CMK (cell line): ENCODE data around the gene RRP1.

Experiments used
- DNase-seq: peaks from one replicate; pipeline ENCODE4 v3.0.0-alpha.2; 2010; ENCODE audit warnings: low read depth

RRP1 gene

GRCh38 chr21:43758811-43759210, 30.6 kb upstream of the RRP1 start:
- no peak for DNase-seq

DNA sequence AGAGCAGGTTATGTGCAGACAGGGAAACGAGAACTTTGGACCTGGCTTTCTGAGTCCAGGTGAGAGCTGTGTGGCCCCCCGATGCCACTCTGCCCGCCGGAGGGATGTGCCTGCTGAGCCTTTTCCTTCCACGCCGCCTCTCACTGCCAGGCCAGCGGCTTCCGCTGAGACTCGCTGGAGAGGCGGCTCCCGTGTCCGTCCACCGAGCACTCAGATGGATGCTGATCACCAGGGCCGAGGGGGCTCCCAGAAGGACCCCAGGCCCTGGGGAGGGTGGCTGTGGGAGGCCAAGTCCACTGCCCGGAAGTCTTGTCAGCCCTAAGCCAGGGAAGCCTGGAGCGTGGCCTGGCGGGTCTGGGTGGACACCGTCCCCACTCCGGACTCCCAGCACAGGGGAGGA, 29.7 kb upstream of the RRP1 start:
- DNase-seq: no peak

DNA sequence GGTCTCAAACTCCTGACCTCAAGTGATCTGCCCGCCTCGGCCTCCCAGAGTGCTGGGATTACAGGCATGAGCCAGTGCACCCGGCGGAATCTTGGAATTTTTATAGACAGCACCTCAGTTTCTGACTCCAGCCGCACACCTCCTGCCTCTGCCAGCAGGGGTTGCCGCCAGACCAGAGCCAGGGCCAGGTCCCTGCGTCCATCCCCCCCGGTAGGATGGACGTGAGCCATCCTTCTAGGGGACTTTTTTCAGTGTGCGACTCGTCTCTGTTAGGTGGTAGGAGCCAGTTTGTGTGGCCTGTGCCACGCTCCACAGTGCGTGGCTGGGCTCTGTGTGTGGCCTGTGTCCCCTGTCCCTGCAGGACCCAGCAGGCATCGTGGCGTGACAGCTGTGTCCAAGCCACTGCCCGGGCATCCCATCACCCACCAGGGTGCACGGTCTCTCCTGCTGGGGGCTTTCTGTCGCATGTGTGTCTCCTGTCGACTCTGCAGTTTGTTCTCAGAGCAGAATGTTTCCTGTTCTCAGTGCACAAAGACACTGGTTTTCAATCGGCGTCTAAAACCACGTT, 28.9 kb upstream of the RRP1 start:
- no peak for DNase-seq

DNA sequence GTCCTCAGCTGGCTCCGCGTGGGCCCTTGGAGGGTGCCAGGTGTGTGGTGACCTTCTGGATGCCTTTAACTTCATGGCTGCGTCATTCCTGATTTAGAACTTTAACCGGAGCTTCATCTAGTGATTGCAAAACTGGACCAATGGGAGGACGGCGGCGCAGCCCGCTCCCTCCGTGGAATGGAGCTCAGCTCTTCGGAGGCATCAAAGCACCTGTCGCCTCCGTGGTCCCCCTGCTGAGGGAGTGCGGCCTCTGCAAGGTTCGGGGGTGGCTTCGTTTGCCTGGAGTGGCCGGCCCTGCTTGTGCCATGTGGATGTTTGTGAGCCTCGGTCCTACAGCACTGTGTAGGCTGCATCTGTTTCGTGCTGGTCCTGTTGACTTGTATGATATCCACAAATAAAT, 27.5 kb upstream of the RRP1 start:
- no peak for DNase-seq

DNA sequence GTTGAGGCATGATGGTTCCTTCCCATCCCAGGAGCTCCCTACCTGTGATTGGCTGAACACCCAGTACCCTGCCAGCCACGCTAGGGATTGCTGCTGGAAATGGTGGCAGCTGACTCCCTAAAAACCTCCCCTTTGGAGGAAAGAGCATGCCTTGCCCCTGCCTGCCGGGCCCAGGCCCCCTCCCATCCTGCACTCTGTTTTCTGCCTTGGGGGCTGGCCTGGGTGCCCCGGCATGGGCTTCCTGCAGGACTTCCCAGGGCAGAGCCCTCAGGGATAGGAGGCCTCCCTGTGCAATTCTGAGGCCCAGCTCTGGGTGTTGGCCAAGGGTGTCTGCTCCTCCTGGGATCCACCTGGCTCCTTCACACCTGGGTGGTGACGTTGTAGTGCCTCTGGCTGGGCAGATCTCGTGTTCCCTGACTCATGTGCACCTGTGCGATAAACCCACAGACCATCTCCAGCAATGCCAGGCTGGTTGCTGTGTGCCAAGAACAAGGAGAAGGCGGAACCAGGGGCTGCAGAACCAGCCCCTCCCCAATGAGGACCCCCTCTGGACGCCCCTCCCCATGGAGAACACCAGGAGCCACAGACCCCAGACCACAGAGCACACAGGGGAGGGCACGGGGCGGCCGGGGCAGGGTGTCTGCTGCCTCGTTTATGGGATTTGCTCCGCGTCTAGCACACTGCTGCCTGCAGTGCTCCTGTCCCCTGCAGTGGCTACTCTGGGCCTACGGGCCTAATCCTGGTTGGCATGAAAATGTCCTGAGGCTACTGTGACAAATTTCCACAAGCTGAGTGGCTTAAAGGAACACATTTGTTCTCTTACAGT, 26.9 kb upstream of the RRP1 start:
- no peak for DNase-seq

DNA sequence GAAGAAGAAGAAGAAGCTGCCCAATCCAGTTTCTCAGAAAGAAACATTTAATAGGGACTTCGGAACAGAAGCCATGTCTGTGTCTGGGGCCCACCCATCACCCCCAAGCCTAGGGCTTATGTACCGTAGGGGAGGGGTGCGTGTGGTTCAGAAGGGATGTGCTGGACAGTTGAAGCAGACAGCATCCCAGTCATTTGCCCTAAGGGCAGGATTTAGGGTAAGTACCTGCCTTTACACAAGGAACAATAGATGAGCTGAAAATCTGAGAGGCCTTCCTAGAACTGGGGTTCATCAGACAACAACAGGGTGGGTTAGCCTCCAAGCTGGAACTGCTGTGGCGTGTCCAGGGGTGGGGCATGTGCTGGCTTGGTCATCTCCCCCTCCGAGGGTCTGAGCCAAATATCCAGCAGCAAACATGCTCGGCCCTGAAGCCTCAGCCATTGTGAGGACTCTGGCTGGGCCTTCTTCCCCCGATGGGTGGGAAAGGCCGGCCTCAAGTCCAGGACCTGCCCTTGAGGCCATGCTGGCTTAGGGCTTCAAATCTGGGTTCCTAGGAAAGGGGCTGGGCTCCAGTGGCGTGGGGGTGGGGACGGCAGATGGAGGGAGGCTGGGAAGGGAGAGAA, 25.4 kb upstream of the RRP1 start:
- DNase-seq: no peak

- DNase-seq: no peak
Observed at GRCh38 chr21:43764576-43765495, 24.5 kb upstream of the RRP1 start.

DNA sequence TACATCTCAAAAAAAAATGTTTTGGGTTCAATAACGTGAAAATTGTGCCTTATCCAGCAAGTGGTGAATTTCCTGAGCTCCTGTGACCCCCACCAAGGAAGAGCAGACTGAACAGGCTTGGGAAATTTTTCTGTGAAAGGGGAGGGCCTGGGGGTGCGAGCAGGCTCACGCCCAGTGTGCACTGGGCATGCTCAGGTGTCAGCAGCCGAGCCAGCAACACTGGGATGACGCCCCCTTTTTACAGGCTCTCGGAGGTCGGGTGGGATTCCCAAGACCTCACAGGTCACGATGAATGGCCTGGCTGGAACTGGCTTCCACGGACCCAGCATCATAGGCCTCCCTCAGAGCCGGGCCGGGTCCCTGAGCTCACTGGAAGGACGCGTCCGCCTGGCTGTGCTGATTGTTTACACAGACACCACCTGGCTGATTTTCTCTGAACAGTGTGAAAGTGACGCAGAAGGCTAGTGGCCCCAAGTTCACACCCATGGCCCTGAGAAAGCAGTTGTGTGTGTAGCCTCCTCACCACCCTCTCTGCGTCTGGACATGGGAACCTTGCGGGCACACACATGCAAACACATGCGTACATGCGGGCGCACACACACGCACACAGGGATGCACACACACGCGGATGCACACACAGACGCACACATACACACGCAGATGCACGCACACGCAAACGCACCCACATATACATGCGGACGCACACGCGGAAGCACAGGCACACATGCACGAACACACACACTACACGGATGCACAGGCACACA, 22.5 kb upstream of the RRP1 start:
- no peak for DNase-seq

- DNase-seq: no peak
Observed at GRCh38 chr21:43767498-43767983, 21.8 kb upstream of the RRP1 start.

DNA sequence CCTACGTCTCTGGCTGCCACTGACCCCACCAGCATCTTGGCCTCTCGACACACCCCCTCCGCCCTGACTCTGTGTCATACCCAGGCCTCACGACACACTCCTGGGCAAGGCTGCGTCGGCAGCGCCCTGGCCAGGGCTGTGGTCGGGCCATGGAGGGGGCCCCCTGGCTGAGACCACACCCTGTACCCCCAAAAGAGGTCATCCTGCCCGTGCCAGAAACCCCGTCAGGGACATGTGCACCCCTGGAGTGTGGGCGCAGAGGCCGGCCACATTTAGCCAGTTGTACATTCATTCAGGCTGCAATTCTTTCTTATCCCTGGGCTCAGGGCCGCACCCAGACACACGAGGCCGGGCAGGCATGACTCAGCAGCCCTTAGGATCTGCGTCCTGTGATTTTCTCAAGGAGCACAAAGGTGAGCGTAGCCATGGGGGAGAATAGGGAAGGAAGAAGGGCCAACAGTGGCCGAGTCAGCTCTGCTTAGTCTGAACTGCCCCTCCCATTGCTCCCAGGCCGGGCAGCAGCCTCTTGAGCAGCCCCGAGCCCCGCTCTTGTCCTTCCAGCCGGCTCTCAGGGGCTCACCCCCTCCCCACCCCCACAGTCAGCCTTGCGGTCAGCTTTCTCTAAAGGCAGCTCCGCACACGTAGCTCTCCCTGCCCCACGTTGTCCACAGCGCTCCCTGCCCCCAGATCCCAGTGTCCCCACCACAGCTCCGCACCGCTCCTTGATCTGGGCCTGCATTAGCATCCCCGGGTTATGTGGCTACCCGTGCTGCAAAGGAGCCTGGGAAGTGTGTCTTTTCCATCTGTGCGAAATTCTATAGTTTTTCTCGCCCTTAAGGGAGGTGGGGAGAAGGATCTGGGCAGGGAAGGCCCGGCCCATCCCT, 21.2 kb upstream of the RRP1 start:
- DNase-seq: no peak

- no peak for DNase-seq
Observed at GRCh38 chr21:43768868-43769167, 20.6 kb upstream of the RRP1 start.

DNA sequence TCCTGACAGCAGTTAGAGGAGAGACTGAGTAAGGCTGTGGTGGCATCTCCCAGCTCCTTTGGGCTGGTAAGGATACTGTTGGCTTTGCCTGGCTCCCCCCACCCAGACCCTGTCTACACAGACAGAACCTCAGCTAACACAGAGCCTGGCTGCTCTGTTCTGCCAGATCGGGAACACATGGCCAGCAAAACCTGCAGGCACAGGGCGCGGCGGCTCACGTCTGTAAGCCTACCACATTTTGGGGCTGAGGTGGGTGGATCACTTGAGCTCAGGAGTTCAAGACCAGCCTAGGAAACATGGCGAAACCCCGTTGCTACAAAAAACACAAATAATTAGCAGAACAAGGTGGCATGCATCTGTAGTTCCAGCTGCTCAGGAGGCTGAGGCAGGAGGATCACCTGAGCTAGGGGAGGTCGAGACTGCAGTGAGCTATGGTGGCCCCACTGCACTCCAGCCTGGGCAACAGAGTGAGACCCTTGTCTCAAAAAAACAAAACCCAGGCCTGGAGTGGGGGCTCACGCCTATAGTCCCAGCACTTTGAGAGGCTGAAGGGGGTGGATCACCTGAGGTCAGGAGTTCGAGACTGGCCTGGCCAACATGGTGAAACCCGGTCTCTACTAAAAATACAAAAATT, 19.9 kb upstream of the RRP1 start:
- DNase-seq: no peak

- DNase-seq: no peak
Observed at GRCh38 chr21:43770066-43770655, 19.2 kb upstream of the RRP1 start.

DNA sequence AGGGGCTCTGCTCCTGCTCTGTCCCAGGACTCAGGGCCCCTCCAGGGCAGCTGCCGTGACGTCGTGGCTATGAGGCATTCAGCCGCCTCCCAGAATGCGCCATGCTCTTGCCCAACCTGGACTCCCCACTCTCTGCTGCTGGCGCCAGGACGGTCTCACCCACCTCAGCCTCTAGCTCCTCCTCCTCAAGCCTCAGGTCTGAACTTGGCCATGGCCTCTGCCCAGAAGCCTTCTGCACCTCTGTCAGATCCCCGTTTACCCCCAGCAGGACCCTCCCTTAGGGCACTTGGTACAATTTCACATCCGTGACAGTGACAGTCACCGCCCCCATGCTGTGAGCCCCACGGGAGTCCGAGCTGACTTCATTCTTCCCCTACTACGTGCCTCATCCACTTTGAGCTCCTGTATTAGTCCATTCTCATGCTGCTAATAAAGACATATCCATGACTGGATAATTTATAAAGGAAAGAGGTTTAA, 18.1 kb upstream of the RRP1 start:
- DNase-seq: no peak

DNA sequence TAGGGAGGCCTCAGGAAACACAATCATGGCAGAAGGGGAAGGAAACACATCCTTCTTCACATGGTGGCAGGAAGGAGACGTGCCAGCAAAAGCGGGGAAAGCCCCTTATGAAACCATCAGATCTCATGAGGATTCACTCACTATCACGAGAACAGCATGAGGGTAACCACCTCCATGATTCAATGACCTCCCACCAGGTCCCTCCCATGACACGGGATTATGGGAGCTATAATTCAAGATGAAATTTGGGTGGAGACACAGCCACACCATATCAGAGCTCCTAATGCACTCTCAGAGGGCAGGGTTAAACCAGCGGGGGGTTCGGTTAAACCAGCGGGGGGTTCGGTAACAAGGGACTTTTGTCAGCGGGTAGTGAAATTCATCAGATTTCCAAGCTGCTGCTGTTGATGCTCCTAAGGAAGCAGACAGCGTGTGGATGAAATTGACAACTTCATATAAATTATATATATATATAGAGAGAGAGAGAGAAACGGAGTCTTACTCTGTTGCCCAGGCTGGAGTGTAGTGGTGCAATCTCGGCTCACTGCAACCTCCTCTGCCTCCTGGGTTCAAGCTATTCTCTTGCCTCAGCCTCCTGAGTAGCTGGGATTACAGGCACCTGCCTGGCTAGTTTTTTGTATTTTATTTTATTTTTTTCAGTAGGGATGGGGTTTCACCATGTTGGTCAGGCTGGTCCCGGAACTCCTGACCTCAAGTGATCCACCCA, 17.5 kb upstream of the RRP1 start:
- DNase-seq: no peak

DNA sequence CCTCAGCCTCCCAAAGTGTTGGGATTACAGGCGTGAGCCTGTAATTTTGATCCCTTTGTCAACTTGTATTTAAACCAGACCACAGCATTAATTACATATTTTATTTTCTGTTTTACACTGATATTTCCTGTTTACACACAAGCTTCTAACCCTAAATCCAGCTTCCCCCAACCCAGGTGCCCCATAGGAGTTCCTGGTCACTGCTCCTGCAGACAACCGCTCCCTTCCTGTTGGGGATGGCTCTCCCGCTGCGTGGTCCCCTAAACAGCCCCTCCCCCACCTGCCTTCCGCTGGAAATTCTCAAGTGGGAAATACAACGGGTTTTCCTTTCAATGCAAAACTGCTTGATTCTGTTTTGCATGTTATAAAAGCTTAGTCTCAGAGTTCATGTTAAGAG, 17.0 kb upstream of the RRP1 start:
- no peak for DNase-seq

DNA sequence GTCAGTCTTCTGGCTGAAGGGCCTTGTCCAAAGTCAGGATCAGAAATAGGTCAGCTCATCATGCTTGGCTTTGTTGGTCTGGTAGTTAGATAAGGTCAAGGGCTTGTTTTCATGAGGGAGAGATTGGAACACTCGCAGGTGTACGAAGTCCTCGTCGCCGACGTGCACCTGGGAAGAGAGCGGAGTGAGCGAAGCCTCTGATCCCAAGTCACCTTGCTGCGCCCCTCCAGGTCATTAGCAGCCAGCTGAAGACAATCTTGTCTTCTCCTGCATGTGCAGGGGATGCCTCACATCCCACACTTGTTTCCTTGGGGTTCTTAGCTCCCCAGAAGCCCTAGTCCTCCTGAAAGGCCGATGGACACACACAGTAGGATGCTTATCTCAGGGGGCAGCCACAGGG, 15.2 kb upstream of the RRP1 start:
- DNase-seq: no peak

GRCh38 chr21:43775190-43775589, 14.2 kb upstream of the RRP1 start:
- no peak for DNase-seq
